Glutamatergic neuron (in vitro differentiated cells): ENCODE results near the gene PADI1. TPM values are rescaled to one million over a fixed set of nuclear protein-coding genes. Genes with fewer than 3 reads are reported as not detected.

Source experiments
- DNase-seq: peaks from one replicate; pipeline ENCODE4 v3.0.0; 2022
- H3K27ac Mint-ChIP-seq: one replicate; pipeline ENCODE4 v1.8.0; 2020; ENCODE audit warnings: mild to moderate bottlenecking, mixed read lengths, inconsistent platforms; ENCODE audit not compliant: unreplicated experiment
- H3K27me3 Mint-ChIP-seq: one replicate; pipeline ENCODE4 v1.8.0; 2020; ENCODE audit warnings: mild to moderate bottlenecking, moderate library complexity, mixed read lengths, inconsistent platforms; ENCODE audit not compliant: unreplicated experiment
- H3K36me3 Mint-ChIP-seq: one replicate; pipeline ENCODE4 v1.8.0; 2020; ENCODE audit warnings: mild to moderate bottlenecking, mixed read lengths, inconsistent platforms; ENCODE audit not compliant: unreplicated experiment
- H3K4me1 Mint-ChIP-seq: one replicate; pipeline ENCODE4 v1.8.0; 2020; ENCODE audit warnings: mild to moderate bottlenecking, low read depth, mixed read lengths, inconsistent platforms; ENCODE audit not compliant: unreplicated experiment
- H3K4me3 Mint-ChIP-seq: one replicate; pipeline ENCODE4 v1.8.0; 2020; ENCODE audit warnings: mild to moderate bottlenecking, mixed read lengths, inconsistent platforms; ENCODE audit not compliant: unreplicated experiment
- H3K9me3 Mint-ChIP-seq: one replicate; pipeline ENCODE4 v1.8.0; 2020; ENCODE audit warnings: mild to moderate bottlenecking, moderate library complexity, mixed read lengths, inconsistent platforms; ENCODE audit not compliant: unreplicated experiment
- CTCF ChIP-seq: fragments of 200-600 bp; sonication (generic); IDR thresholded peaks from one replicate; pipeline ENCODE4 v1.5.0; 2021; ENCODE audit not compliant: partially characterized antibody, unreplicated experiment
- total RNA-seq: library from RNA; stranded (reverse); fragmentation: NEBNext Ultra II Directional; extraction: Animal tissue kit (Norgen Biotek cat#: 25700); gene quantifications from one replicate; pipeline ENCODE4 v1.2.1, GENCODE V29; 2021; ENCODE audit not compliant: unreplicated experiment

Gene PADI1
- total RNA-seq, 1 donor from 2014 or later, result not detected

- H3K27me3 Mint-ChIP-seq, result peaks cover 7% of the 10 kb centered on the region
- no peaks in the 10 kb centered on the region for H3K4me1 Mint-ChIP-seq
- TF ChIP-seq CTCF, result no peak
- DNase-seq, result no peak
- H3K9me3 Mint-ChIP-seq, result peaks cover 5% of the 10 kb centered on the region
- H3K4me3 Mint-ChIP-seq, result no peak overlapping the region
- no peaks in the 10 kb centered on the region for H3K36me3 Mint-ChIP-seq
- no peak overlapping the region for H3K27ac Mint-ChIP-seq
Measured at GRCh38 chr1:17229379-17229778, 24.5 kb downstream of the PADI1 start.

- no peak for TF ChIP-seq CTCF
- no peak for DNase-seq
- Mint-ChIP-seq H3K4me1 (no peaks in the 10 kb centered on the region), H3K27ac (no peak overlapping the region), H3K4me3 (no peak overlapping the region), H3K9me3 (peaks cover 5% of the 10 kb centered on the region), H3K36me3 (no peaks in the 10 kb centered on the region), H3K27me3 (peaks cover 7% of the 10 kb centered on the region)
Measured at GRCh38 chr1:17230106-17230505, 25.2 kb downstream of the PADI1 start.

- Mint-ChIP-seq H3K4me3 (no peak overlapping the region), H3K27ac (no peak overlapping the region), H3K9me3 (peaks cover 5% of the 10 kb centered on the region), H3K27me3 (peaks cover 7% of the 10 kb centered on the region), H3K4me1 (no peaks in the 10 kb centered on the region), H3K36me3 (no peaks in the 10 kb centered on the region)
- no peak for DNase-seq
- TF ChIP-seq CTCF, result no peak
Measured at GRCh38 chr1:17230671-17231310, 25.9 kb downstream of the PADI1 start.

GRCh38 chr1:17232759-17233661 lies 28.1 kb downstream of the PADI1 start:
- Mint-ChIP-seq H3K36me3 (no peaks in the 10 kb centered on the region), H3K27me3 (peaks cover 12% of the 10 kb centered on the region), H3K27ac (no peak overlapping the region), H3K4me1 (no peaks in the 10 kb centered on the region), H3K4me3 (no peak overlapping the region), H3K9me3 (peaks cover 3% of the 10 kb centered on the region)
- no peak for TF ChIP-seq CTCF
- DNase-seq, result no peak

GRCh38 chr1:17233675-17234320 lies 28.9 kb downstream of the PADI1 start:
- H3K27me3 Mint-ChIP-seq, result peaks cover 12% of the 10 kb centered on the region
- H3K9me3 Mint-ChIP-seq, result peaks cover 3% of the 10 kb centered on the region
- no peaks in the 10 kb centered on the region for H3K4me1 Mint-ChIP-seq
- no peak for DNase-seq
- no peak overlapping the region for H3K4me3 Mint-ChIP-seq
- TF ChIP-seq CTCF, result no peak
- no peak overlapping the region for H3K27ac Mint-ChIP-seq
- H3K36me3 Mint-ChIP-seq, result no peaks in the 10 kb centered on the region
